Sigmoid colon (tissue), 7 donors: ENCODE data around the gene SMIM24. TPM values are rescaled to one million over a fixed set of nuclear protein-coding genes. Genes with fewer than 3 reads are reported as not detected.
"Not testable (repeated sequence)": the region's sequence is repeated elsewhere in the genome, so short reads cannot be mapped to it uniquely, and the experiment has no call there.

Experiments used
- DNase-seq: peaks from one replicate; pipeline ENCODE4 v3.0.0-alpha.2; 2019
- H3K27ac ChIP-seq, 4 donors: fragments of 200-600 bp; sonication (generic); one replicate each; pipeline ENCODE4 v1.5.1; 2016 to 2019; ENCODE audit warnings: mild to moderate bottlenecking in 1 of 4
- H3K27me3 ChIP-seq, 3 donors: fragments of 200-600 bp; sonication (generic); one replicate each; pipeline ENCODE4 v1.5.1; 2019; ENCODE audit warnings: mild to moderate bottlenecking in 1 of 3
- H3K36me3 ChIP-seq, 4 donors: fragments of 200-600 bp; sonication (generic); one replicate each; pipeline ENCODE4 v1.5.1; 2016 to 2019
- H3K4me1 ChIP-seq, 4 donors: fragments of 200-600 bp; sonication (generic); one replicate each; pipeline ENCODE4 v1.5.1; 2017 to 2019
- H3K4me3 ChIP-seq, 4 donors: fragments of 200-600 bp; sonication (generic); one replicate each; pipeline ENCODE4 v1.5.1; 2017 to 2019; ENCODE audit warnings: mild to moderate bottlenecking in 2 of 4, moderate library complexity in 1 of 4
- H3K9me3 ChIP-seq, 4 donors: fragments of 200-600 bp in 3 of 4; sonication (generic) in 3 of 4; one replicate each; pipeline versions ENCODE4 v1.5.1 to v1.6.1; 2013 to 2019
- CTCF ChIP-seq, 4 experiments: fragments of 450-650 bp in 3 of 4; fragments of 200-600 bp in 1 of 4; IDR thresholded peaks; one replicate each; pipeline ENCODE4 v1.5.1; 2016 to 2019; ENCODE audit warnings: antibody characterized with exemption in 4 of 4, mild to moderate bottlenecking in 3 of 4, moderate library complexity in 2 of 4
- EP300 ChIP-seq, 4 donors: sonication (generic); formaldehyde crosslinking; IDR thresholded peaks; one replicate each; pipeline ENCODE4 v1.6.1; 2017; ENCODE audit warnings: antibody characterized with exemption in 4 of 4
- POLR2A ChIP-seq, 2 donors: fragments of 450-650 bp; IDR thresholded peaks; one replicate each; pipeline ENCODE4 v1.6.1; 2016; ENCODE audit warnings: antibody characterized with exemption in 2 of 2, mild to moderate bottlenecking in 2 of 2, moderate library complexity in 2 of 2
- POLR2AphosphoS5 ChIP-seq, 4 donors: sonication (generic); formaldehyde crosslinking; IDR thresholded peaks; one replicate each; pipeline ENCODE4 v1.6.1; 2017; ENCODE audit warnings: antibody characterized with exemption in 4 of 4
- WGBS, 2 donors: extraction: QIAGEN DNeasy Blood & Tissue Kit; methylation state at CpG; one replicate each; pipeline ENCODE4 v1.1.7; 2013; 5-methylcytosine and 5-hydroxymethylcytosine counted together
- intact Hi-C: fragments of 100-400 bp; cut with DNase I; formaldehyde crosslinking; loops from one replicate; pipeline ENCODE4 v1.15.1; 2023
- polyA plus RNA-seq, 3 donors: library from polyadenylated mRNA; stranded (reverse); fragments of 200-250 nt; gene quantifications; one replicate each; pipeline ENCODE4 v1.2.3, GENCODE V29; 2013
- total RNA-seq, 4 donors: library from RNA; depleted of rRNA; stranded (reverse); fragments of >200 nt; gene quantifications; one replicate each; pipeline ENCODE4 v1.1.0, GENCODE V29; 2016
- donor health status: healthy with polysubstance abuse.
- donor health status: Bipolar disorder and iron deficiency.
- donor health status: healthy.

Gene SMIM24
- total and polyA plus RNA-seq, 7 donors, result 15.1 to 72.7 (median 30.3) TPM; not detected in 4

DNA sequence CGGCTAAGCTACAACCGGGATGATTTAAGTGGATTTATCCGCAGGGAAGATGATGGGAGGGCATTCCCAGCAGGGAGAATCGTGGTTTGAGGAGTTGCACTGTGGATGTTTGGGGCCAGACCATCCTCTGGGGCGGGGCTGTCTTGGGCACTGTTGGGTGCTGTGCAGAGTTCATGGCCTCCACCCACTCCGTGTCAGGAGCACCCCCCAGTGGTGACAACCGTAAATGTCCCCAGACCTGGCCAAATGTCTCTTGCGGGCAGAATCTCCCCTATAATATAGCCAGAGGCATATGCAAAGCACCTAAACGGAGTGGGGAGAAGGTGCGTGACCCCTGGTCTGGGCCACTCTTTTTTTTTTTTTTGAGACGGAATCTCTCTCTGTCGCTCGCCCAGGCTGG is 40.2 kb downstream of the SMIM24 start:
- no peaks in the 10 kb centered on the region for H3K9me3 ChIP-seq
- H3K4me1 ChIP-seq, result peaks cover 0 to 58% (median 47%) of the 10 kb centered on the region in 4 donors
- H3K27me3 ChIP-seq, result no peaks in the 10 kb centered on the region
- H3K36me3 ChIP-seq, result peaks cover 12 to 82% (median 42%) of the 10 kb centered on the region in 4 donors
- no peak overlapping the region for H3K4me3 ChIP-seq
- WGBS, 2 donors, result 54 to 66% methylated on average over 13 of the region's 13 CpGs
- intact Hi-C loops, result no loop called here
- peak; percentile 74 for DNase-seq
- TF ChIP-seq POLR2AphosphoS5 (IDR thresholded peaks at IDR 0.05) (peak in 1 of 4 donors; percentile 7), CTCF (IDR thresholded peaks at IDR 0.05) (peak in 3 of 4 experiments; percentile 13 to 29 (median 15)), EP300 (IDR thresholded peaks at IDR 0.05) (no peak)
- H3K27ac ChIP-seq, result peak overlapping the region in 3 of 4 donors; percentile 46 to 81 (median 56)

DNA sequence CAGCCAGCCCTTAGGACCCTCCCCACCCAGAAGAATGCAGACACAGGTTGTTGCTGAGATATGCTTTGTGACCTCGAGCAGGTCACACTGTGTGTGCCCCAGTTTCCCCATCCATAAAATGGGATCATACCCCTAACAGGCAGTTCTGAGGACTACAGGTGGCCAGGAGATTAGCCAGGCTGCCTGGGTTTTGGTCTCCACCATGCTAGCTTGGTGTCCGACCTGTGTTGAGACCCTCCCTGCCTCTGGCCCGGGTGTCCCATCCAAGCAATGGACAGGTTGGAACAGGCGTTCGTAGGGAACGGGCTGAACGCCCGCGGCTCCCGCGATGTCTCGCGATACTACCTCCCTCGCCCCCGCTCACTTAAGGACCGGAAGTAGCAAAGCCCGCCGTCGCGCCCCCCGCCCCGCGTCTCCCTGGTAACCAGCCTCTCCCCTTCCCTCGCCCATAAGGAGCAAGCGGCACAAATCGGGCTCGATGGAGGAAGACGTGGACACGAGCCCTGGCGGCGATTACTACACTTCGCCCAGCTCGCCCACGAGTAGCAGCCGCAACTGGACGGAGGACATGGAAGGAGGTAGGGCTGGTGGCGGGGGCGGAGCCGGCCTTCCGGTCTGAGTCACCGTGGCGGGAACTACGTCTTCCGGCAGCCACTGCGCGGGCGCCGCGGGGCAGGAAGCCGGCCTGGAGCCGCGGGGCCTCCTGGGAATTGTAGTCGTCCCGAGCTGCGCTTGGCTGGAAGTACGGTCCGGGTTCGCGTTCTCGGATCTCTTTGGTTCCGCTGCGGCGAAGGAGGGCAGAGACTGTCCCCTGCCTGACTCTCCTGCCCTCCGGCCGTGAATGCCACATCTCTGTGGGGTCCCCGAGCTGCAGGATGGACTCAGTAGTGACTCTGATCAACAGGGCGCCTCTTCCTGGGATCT is 45.4 kb downstream of the SMIM24 start:
- peaks cover 23 to 65% (median 47%) of the 10 kb centered on the region in 4 donors for H3K36me3 ChIP-seq

GRCh38 chr19:3433805-3434540 is 46.4 kb downstream of the SMIM24 start:
- Histone ChIP-seq H3K9me3 (no peaks in the 10 kb centered on the region), H3K27ac (peak overlapping the region; percentile 83 to 97 (median 92)), H3K36me3 (peaks cover 23 to 63% (median 46%) of the 10 kb centered on the region in 4 donors), H3K4me1 (peaks cover 0 to 67% (median 59%) of the 10 kb centered on the region in 4 donors), H3K27me3 (no peaks in the 10 kb centered on the region), H3K4me3 (no peak overlapping the region)
- 91 to 94% methylated on average over 11 of the region's 11 CpGs for WGBS, 2 donors
- TF ChIP-seq EP300 (IDR thresholded peaks at IDR 0.05) (no peak), POLR2A (IDR thresholded peaks at IDR 0.05) (no peak), POLR2AphosphoS5 (IDR thresholded peaks at IDR 0.05) (no peak)
- DNase-seq, result no peak
- intact Hi-C loops, result loop anchor here (5.0 kb wide), 1 partner anchor 33 kb away; no protein-coding TSS in a partner anchor

More for the DNA sequence above, 45.4 kb downstream of the SMIM24 start:
- DNase-seq, result peak; percentile 98
- H3K9me3 ChIP-seq, result no peaks in the 10 kb centered on the region
- WGBS, 2 donors, result 4 to 5% methylated on average over 67 of the region's 67 CpGs
- peaks cover 0 to 61% (median 54%) of the 10 kb centered on the region in 4 donors for H3K4me1 ChIP-seq
- intact Hi-C loops, result loop anchor here (5.0 kb wide), 1 partner anchor 32 kb away; no protein-coding TSS in a partner anchor
- H3K27ac ChIP-seq, result peak overlapping the region; percentile 83 to 97 (median 92)
- H3K27me3 ChIP-seq, result no peaks in the 10 kb centered on the region
- TF ChIP-seq EP300 (IDR thresholded peaks at IDR 0.05), result peak in 1 of 4 donors; percentile 35
- TF ChIP-seq POLR2A (IDR thresholded peaks at IDR 0.05), result no peak
- no peak for TF ChIP-seq CTCF (IDR thresholded peaks at IDR 0.05)
- TF ChIP-seq POLR2AphosphoS5 (IDR thresholded peaks at IDR 0.05), result peak; percentile 52 to 80 (median 67)
- peak overlapping the region; percentile 20 to 48 (median 38) for H3K4me3 ChIP-seq

DNA sequence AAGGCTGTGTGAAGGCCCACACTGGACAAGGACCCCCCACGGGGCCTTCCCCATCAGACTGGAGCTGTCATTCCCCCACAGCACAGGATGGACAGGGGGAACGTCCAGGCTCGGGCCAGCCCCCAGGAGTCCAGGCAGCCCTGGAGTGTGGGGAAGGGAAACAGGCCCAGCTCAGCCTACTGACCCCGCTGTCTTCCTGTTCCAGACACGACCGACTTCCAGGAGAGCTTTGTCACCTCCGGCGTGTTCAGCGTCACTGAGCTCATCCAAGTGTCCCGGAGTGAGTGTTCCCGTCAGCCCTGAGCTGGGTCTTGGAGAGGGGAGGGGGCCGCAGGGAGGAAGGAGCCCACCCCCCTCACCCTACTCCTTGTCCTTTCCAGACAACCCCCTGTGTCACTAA is 47.0 kb downstream of the SMIM24 start:
- Histone ChIP-seq H3K4me1 (peaks cover 0 to 73% (median 66%) of the 10 kb centered on the region in 4 donors), H3K4me3 (no peak overlapping the region), H3K36me3 (peaks cover 23 to 56% (median 41%) of the 10 kb centered on the region in 4 donors), H3K9me3 (no peaks in the 10 kb centered on the region), H3K27ac (peak overlapping the region; percentile 83 to 97 (median 92)), H3K27me3 (no peaks in the 10 kb centered on the region)
- TF ChIP-seq POLR2AphosphoS5 (IDR thresholded peaks at IDR 0.05) (peak in 1 of 4 donors; percentile 18), EP300 (IDR thresholded peaks at IDR 0.05) (no peak)
- WGBS, 2 donors, result 84 to 91% methylated on average over 12 of the region's 12 CpGs
- DNase-seq, result no peak
- intact Hi-C loops, result loop anchor here (5.0 kb wide), 1 partner anchor 34 kb away; no protein-coding TSS in a partner anchor

- 92% methylated on average over 18 of the region's 18 CpGs for WGBS, 2 donors
- no peak for DNase-seq
- Histone ChIP-seq H3K4me3 (no peak overlapping the region), H3K27ac (peak overlapping the region; percentile 83 to 97 (median 92)), H3K36me3 (peaks cover 19 to 46% (median 33%) of the 10 kb centered on the region in 4 donors), H3K27me3 (no peaks in the 10 kb centered on the region), H3K9me3 (no peaks in the 10 kb centered on the region), H3K4me1 (peaks cover 0 to 85% (median 77%) of the 10 kb centered on the region in 4 donors)
- intact Hi-C loops, result loop anchor here (2.0 to 5.0 kb wide), 2 partner anchors 19 to 35 kb away; no protein-coding TSS in a partner anchor
- no peak for TF ChIP-seq POLR2AphosphoS5 (IDR thresholded peaks at IDR 0.05)
- TF ChIP-seq POLR2A (IDR thresholded peaks at IDR 0.05), result no peak
- TF ChIP-seq CTCF (IDR thresholded peaks at IDR 0.05), result no peak
- no peak for TF ChIP-seq EP300 (IDR thresholded peaks at IDR 0.05)
These were observed 48.4 kb downstream of the SMIM24 start for GRCh38 chr19:3431760-3432397.

GRCh38 chr19:3430366-3430680 is 50.0 kb downstream of the SMIM24 start:
- H3K27ac ChIP-seq, result peak overlapping the region; percentile 83 to 97 (median 92)
- H3K4me3 ChIP-seq, DNase-seq, H3K9me3 ChIP-seq, H3K27me3 ChIP-seq: not testable (repeated sequence)
- 87 to 88% methylated on average over 5 of the region's 5 CpGs for WGBS, 2 donors
- intact Hi-C loops, result loop anchor here (2.0 to 5.0 kb wide), 2 partner anchors 20 to 37 kb away; no protein-coding TSS in a partner anchor
- H3K36me3 ChIP-seq, result peaks cover 17 to 45% (median 26%) of the 10 kb centered on the region in 4 donors
- peaks cover 0 to 88% (median 75%) of the 10 kb centered on the region in 4 donors for H3K4me1 ChIP-seq
